ENCODE measurements around the gene FKBP9. TPM values are rescaled to one million over a fixed set of nuclear protein-coding genes. Genes with fewer than 3 reads are reported as not detected.

Gene FKBP9
- total RNA-seq, 1 donor = 1.2 TPM

DNA sequence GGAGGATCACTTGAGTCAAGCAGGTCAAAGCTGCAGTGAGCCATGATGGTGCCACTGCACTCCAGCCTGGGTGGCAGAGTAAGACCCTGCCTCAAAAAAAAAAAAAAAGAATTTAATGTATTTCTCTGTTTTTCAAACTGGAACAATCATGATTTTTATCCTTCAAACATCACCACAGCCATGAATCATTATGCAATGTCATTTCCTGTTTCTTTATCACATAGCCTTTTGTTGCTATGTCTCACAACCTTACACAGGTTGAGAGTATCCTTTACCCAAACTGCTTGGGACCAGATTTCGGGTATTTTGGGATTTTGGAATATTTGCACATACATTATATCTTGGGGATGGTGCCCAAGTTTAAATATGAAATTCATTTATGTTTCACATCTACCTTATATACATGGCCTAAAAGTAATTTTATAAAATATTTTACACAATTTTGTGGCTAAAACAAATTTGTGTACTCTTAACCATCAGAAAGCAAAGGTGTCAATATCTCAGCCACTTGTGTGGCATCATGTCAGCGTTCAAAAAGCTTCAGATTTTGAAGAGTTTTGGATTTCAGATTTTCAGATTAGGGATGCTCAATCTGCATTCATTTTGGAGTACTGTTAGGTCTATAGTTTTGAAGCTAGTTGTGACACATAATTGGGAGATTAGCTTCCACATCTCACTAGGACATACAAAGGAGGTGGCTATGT is 97.2 kb downstream of the FKBP9 start:
- Histone ChIP-seq H3K4me1 (ENCODE audit: insufficient read depth, low read length) (peaks cover 56% of the 10 kb centered on the region), H3K9me3 (ENCODE audit: low read depth, low read length) (no peaks in the 10 kb centered on the region), H3K4me3 (ENCODE audit: low read length) (no peak overlapping the region), H3K27me3 (ENCODE audit: insufficient read depth, low read length) (no peaks in the 10 kb centered on the region)

- H3K4me3 ChIP-seq (ENCODE audit: low read length) = no peak overlapping the region
- H3K4me1 ChIP-seq (ENCODE audit: insufficient read depth, low read length) = peaks cover 55% of the 10 kb centered on the region
- no peaks in the 10 kb centered on the region for H3K27me3 ChIP-seq (ENCODE audit: insufficient read depth, low read length)
Measured at GRCh38 chr7:33055158-33055557, 97.9 kb downstream of the FKBP9 start.

More at GRCh38 chr7:33055158-33055557, 97.9 kb downstream of the FKBP9 start:
- no peaks in the 10 kb centered on the region for H3K9me3 ChIP-seq (ENCODE audit: low read depth, low read length)

Other genes with a start within 250 kb of the FKBP9 start
- gene KBTBD2, start 65.7 kb upstream of the FKBP9 start, total RNA-seq = 169 TPM
- gene NT5C3A, start 105.3 kb downstream of the FKBP9 start, total RNA-seq = 122 TPM
- gene RP9, start 152.0 kb downstream of the FKBP9 start, total RNA-seq = 9.4 TPM
- gene BBS9, start 172.1 kb downstream of the FKBP9 start, total RNA-seq = 29.5 TPM